A549 (cell line): ENCODE results near the gene MIB1. TPM values are rescaled to one million over a fixed set of nuclear protein-coding genes. Genes with fewer than 3 reads are reported as not detected.

Source experiments
- ATAC-seq, 2 experiments: fragments of 200-7000 bp in 1 of 2; fragments of >200 bp in 1 of 2; cut with Nextera tagmentation in 1 of 2; cut with Tn5 transposase in 1 of 2; 3 replicates each; pipeline versions ENCODE4 v1.8.0 to v1.9.1; 2018 to 2020; ENCODE audit warnings: mild to moderate bottlenecking in 1 of 2, moderate library complexity in 1 of 2
- CTCF ChIA-PET: fragments of 300-600 bp; sonication (Branson Sonifier 250); formaldehyde crosslinking; extraction: SDS; loops from one replicate; lab custom pipeline; 2021; ENCODE audit warnings: antibody characterized with exemption, inconsistent platforms; lab: Yijun Ruan, JAX
- POLR2A ChIA-PET: fragments of 350-600 bp; formaldehyde crosslinking; extraction: SDS; loops from one replicate; lab custom pipeline; 2021; ENCODE audit warnings: antibody characterized with exemption, inconsistent platforms; lab: Yijun Ruan, JAX
- DNase-seq, 2 experiments: peaks; one replicate each; pipeline versions ENCODE4 v3.0.0 to v3.0.0-alpha.2; 2011 to 2016; ENCODE audit warnings: low read depth in 1 of 2, low spot score in 1 of 2
- FAIRE-seq: peaks from 2 replicates; lab custom pipeline; 2011; peaks lifted over from hg19 to GRCh38; lab: Jason Lieb, UNC
- H3K27ac ChIP-seq, 2 experiments: fragments of >200 bp; sonication (Bioruptor Twin); formaldehyde crosslinking; 3 replicates each; pipeline ENCODE4 v1.5.1; 2016 to 2017
- H3K4me1 ChIP-seq: fragments of >200 bp; sonication (Bioruptor Twin); formaldehyde crosslinking; 3 replicates; pipeline ENCODE4 v1.6.1; 2016
- H3K4me2 ChIP-seq: fragments of >200 bp; sonication (Bioruptor Twin); formaldehyde crosslinking; 3 replicates; pipeline ENCODE4 v1.6.1; 2016
- H3K4me3 ChIP-seq: fragments of >200 bp; sonication (Bioruptor Twin); formaldehyde crosslinking; 3 replicates; pipeline ENCODE4 v1.5.1; 2016
- H3K9me3 ChIP-seq: fragments of >200 bp; sonication (Bioruptor Twin); formaldehyde crosslinking; 3 replicates; pipeline ENCODE4 v1.6.1; 2016
- ATOH8 ChIP-seq: fragments of 250-450 bp; sonication (Bioruptor Pico); IDR thresholded peaks from 2 replicates; pipeline ENCODE4 v1.5.0; 2020; ENCODE audit warnings: low read depth, mild to moderate bottlenecking, moderate library complexity
- CBX8 ChIP-seq: fragments of 200-600 bp; sonication (generic); IDR thresholded peaks from 2 replicates; pipeline ENCODE4 v1.6.1; 2016
- CEBPB ChIP-seq, 2 experiments: fragments of >200 bp in 1 of 2; sonication (Bioruptor Twin) in 1 of 2; formaldehyde crosslinking in 1 of 2; IDR thresholded peaks; 2 replicates each; pipeline ENCODE4 v1.6.1; 2012 to 2016
- EHF ChIP-seq: fragments of 250-450 bp; sonication (Bioruptor Pico); IDR thresholded peaks from 2 replicates; pipeline ENCODE4 v1.5.0; 2020; ENCODE audit warnings: mild to moderate bottlenecking
- EHMT2 ChIP-seq: fragments of 200-600 bp; sonication (generic); IDR thresholded peaks from 2 replicates; pipeline ENCODE4 v1.6.1; 2016; ENCODE audit warnings: antibody characterized with exemption, low read depth, mild to moderate bottlenecking, moderate library complexity
- GATA3 ChIP-seq: IDR thresholded peaks from 2 replicates; pipeline ENCODE4 v1.6.1; 2012; ENCODE audit warnings: borderline replicate concordance
- KDM1A ChIP-seq: fragments of 200-600 bp; sonication (generic); IDR thresholded peaks from 2 replicates; pipeline ENCODE4 v1.6.1; 2016; ENCODE audit warnings: low read depth, mild to moderate bottlenecking
- KDM5A ChIP-seq: fragments of 200-600 bp; sonication (generic); IDR thresholded peaks from 2 replicates; pipeline ENCODE4 v1.6.1; 2016; ENCODE audit warnings: antibody characterized with exemption, mild to moderate bottlenecking
- NPAS2 ChIP-seq: fragments of 250-450 bp; sonication (Bioruptor Pico); IDR thresholded peaks from 2 replicates; pipeline ENCODE4 v1.8.0; 2022; ENCODE audit warnings: mild to moderate bottlenecking, moderate library complexity, borderline replicate concordance
- PBX3 ChIP-seq: IDR thresholded peaks from 2 replicates; pipeline ENCODE4 v1.6.1; 2012
- PHF8 ChIP-seq: fragments of 200-600 bp; sonication (generic); IDR thresholded peaks from 2 replicates; pipeline ENCODE4 v1.6.1; 2016; ENCODE audit warnings: low read depth, mild to moderate bottlenecking, antibody characterized with exemption, moderate library complexity, borderline replicate concordance
- POLR2A ChIP-seq: IDR thresholded peaks from 2 replicates; pipeline ENCODE4 v1.6.1; 2012; ENCODE audit warnings: mild to moderate bottlenecking, low read length
- RCOR1 ChIP-seq: fragments of 150-350 bp; IDR thresholded peaks from 2 replicates; pipeline ENCODE4 v1.6.1; 2014; ENCODE audit warnings: antibody characterized with exemption, low read length, low read depth
- RFX5 ChIP-seq: fragments of 450-650 bp; IDR thresholded peaks from 2 replicates; pipeline ENCODE4 v1.7.1; 2014; ENCODE audit warnings: antibody characterized with exemption, mild to moderate bottlenecking, moderate library complexity
- SREBF2 ChIP-seq: fragments of 450-650 bp; IDR thresholded peaks from 2 replicates; pipeline ENCODE4 v1.6.1; 2014; ENCODE audit warnings: mild to moderate bottlenecking, moderate library complexity
- TP53 ChIP-seq: fragments of 250-450 bp; sonication (Bioruptor Pico); IDR thresholded peaks from 2 replicates; pipeline ENCODE4 v1.5.0; 2021; ENCODE audit warnings: mild to moderate bottlenecking, moderate library complexity
- ZC3H11A ChIP-seq: fragments of 450-650 bp; IDR thresholded peaks from 2 replicates; pipeline ENCODE4 v1.6.1; 2014; ENCODE audit warnings: antibody characterized with exemption, mild to moderate bottlenecking
- ZFP36 ChIP-seq: fragments of 450-650 bp; IDR thresholded peaks from 2 replicates; pipeline ENCODE4 v1.6.1; 2014; ENCODE audit warnings: borderline replicate concordance; ENCODE audit not compliant: partially characterized antibody
- WGBS: methylation state at CpG from one replicate; pipeline ENCODE4 v1.1.6; 2017; ENCODE audit errors: missing lambda C conversion rate; 5-methylcytosine and 5-hydroxymethylcytosine counted together
- polyA plus RNA-seq, 4 experiments: library from polyadenylated mRNA; depleted of rRNA in 3 of 4; stranded (reverse); fragments of >200 nt; fragmentation: RNase III in 1 of 4; extraction: RNeasy Plus Mini Kit Qiagen cat#74134 plus additional on column Dnase treatment in 1 of 4; gene quantifications; 2 replicates in 3 of 4; 3 replicates in 1 of 4; pipeline ENCODE4 v1.2.3, GENCODE V29; 2011 to 2017
- TF ChIP-seq, protein P1 (sequence below): fragments of >200 bp; sonication (Bioruptor Twin); formaldehyde crosslinking; IDR thresholded peaks from 3 replicates; pipeline ENCODE4 v1.6.1; 2016
- TF ChIP-seq, protein P2 (sequence below): IDR thresholded peaks from 2 replicates; pipeline ENCODE4 v1.6.1; 2012
- TF ChIP-seq, protein P3 (sequence below): fragments of 200-600 bp; sonication (generic); IDR thresholded peaks from 2 replicates; pipeline ENCODE4 v1.6.1; 2016; ENCODE audit warnings: antibody characterized with exemption, mild to moderate bottlenecking, moderate library complexity
- TF ChIP-seq, protein P4 (sequence below): fragments of >200 bp; sonication (Bioruptor Twin); formaldehyde crosslinking; IDR thresholded peaks from 3 replicates; pipeline ENCODE4 v1.5.1; 2016

Gene MIB1
- polyA plus RNA-seq, 2 of the 4 experiments (the other 2 are of a cell fraction), result 9.6 to 22.2 TPM

GRCh38 chr18:21910906-21911305 is 170.3 kb downstream of the MIB1 start:
- no peaks in the 10 kb centered on the region for H3K9me3 ChIP-seq
- WGBS, result 46% methylated on average over 5 of the region's 5 CpGs
- DNase-seq, result no peak
- ATAC-seq, result no peak
- no peak overlapping the region for H3K4me2 ChIP-seq
- H3K27ac ChIP-seq, result no peak overlapping the region
- CTCF ChIA-PET, result interaction anchor here (1.0 to 1.4 kb wide), 2 partner anchors 45 to 67 kb away, joined by 3 read pairs; no protein-coding TSS in a partner anchor
- H3K4me3 ChIP-seq, result no peak overlapping the region
- H3K4me1 ChIP-seq, result no peaks in the 10 kb centered on the region
- FAIRE-seq, result no peak
- POLR2A ChIA-PET, result no interaction called here
- TF ChIP-seq, protein P1, sequence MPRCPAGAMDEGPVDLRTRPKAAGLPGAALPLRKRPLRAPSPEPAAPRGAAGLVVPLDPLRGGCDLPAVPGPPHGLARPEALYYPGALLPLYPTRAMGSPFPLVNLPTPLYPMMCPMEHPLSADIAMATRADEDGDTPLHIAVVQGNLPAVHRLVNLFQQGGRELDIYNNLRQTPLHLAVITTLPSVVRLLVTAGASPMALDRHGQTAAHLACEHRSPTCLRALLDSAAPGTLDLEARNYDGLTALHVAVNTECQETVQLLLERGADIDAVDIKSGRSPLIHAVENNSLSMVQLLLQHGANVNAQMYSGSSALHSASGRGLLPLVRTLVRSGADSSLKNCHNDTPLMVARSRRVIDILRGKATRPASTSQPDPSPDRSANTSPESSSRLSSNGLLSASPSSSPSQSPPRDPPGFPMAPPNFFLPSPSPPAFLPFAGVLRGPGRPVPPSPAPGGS, result no peak
- TF ChIP-seq, protein P2, sequence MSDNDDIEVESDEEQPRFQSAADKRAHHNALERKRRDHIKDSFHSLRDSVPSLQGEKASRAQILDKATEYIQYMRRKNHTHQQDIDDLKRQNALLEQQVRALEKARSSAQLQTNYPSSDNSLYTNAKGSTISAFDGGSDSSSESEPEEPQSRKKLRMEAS, result no peak
- TF ChIP-seq PBX3, result no peak
- no peak for TF ChIP-seq GATA3
- TF ChIP-seq TP53, result no peak
- no peak for TF ChIP-seq EHMT2
- TF ChIP-seq, protein P3, sequence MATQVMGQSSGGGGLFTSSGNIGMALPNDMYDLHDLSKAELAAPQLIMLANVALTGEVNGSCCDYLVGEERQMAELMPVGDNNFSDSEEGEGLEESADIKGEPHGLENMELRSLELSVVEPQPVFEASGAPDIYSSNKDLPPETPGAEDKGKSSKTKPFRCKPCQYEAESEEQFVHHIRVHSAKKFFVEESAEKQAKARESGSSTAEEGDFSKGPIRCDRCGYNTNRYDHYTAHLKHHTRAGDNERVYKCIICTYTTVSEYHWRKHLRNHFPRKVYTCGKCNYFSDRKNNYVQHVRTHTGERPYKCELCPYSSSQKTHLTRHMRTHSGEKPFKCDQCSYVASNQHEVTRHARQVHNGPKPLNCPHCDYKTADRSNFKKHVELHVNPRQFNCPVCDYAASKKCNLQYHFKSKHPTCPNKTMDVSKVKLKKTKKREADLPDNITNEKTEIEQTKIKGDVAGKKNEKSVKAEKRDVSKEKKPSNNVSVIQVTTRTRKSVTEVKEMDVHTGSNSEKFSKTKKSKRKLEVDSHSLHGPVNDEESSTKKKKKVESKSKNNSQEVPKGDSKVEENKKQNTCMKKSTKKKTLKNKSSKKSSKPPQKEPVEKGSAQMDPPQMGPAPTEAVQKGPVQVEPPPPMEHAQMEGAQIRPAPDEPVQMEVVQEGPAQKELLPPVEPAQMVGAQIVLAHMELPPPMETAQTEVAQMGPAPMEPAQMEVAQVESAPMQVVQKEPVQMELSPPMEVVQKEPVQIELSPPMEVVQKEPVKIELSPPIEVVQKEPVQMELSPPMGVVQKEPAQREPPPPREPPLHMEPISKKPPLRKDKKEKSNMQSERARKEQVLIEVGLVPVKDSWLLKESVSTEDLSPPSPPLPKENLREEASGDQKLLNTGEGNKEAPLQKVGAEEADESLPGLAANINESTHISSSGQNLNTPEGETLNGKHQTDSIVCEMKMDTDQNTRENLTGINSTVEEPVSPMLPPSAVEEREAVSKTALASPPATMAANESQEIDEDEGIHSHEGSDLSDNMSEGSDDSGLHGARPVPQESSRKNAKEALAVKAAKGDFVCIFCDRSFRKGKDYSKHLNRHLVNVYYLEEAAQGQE, result no peak
- TF ChIP-seq EHF (CRISPR knock-in tag), result no peak
- TF ChIP-seq NPAS2, result no peak
- TF ChIP-seq SREBF2, result no peak
- no peak for TF ChIP-seq CEBPB (IDR thresholded peaks at IDR 0.05)

GRCh38 chr18:21911551-21911950 is 171.0 kb downstream of the MIB1 start:
- CTCF ChIA-PET, result interaction anchor here (1.4 kb wide), 1 partner anchor 68 kb away, joined by 3 read pairs; no protein-coding TSS in a partner anchor
- no peak for FAIRE-seq

More at GRCh38 chr18:21911551-21911950, 171.0 kb downstream of the MIB1 start:
- TF ChIP-seq ATOH8 (CRISPR knock-in tag) (no peak), ZFP36 (no peak), KDM1A (no peak), SREBF2 (no peak), PHF8 (no peak), ZC3H11A (no peak), KDM5A (no peak), RCOR1 (no peak), POLR2A (no peak), RFX5 (no peak), CBX8 (no peak), NPAS2 (no peak)
- TF ChIP-seq, protein P4, sequence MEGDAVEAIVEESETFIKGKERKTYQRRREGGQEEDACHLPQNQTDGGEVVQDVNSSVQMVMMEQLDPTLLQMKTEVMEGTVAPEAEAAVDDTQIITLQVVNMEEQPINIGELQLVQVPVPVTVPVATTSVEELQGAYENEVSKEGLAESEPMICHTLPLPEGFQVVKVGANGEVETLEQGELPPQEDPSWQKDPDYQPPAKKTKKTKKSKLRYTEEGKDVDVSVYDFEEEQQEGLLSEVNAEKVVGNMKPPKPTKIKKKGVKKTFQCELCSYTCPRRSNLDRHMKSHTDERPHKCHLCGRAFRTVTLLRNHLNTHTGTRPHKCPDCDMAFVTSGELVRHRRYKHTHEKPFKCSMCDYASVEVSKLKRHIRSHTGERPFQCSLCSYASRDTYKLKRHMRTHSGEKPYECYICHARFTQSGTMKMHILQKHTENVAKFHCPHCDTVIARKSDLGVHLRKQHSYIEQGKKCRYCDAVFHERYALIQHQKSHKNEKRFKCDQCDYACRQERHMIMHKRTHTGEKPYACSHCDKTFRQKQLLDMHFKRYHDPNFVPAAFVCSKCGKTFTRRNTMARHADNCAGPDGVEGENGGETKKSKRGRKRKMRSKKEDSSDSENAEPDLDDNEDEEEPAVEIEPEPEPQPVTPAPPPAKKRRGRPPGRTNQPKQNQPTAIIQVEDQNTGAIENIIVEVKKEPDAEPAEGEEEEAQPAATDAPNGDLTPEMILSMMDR, result no peak
- POLR2A ChIA-PET, result no interaction called here
- DNase-seq (no peak), ATAC-seq (no peak)
- Histone ChIP-seq H3K4me1 (no peaks in the 10 kb centered on the region), H3K4me2 (no peak overlapping the region), H3K9me3 (no peaks in the 10 kb centered on the region), H3K4me3 (no peak overlapping the region), H3K27ac (no peak overlapping the region)
- 31% methylated on average over 5 of the region's 5 CpGs for WGBS
